Transverse colon (tissue), 4 donors: Measurements from ENCODE around the gene KCTD21.

ENCODE experiments used
- CTCF ChIP-seq, 5 experiments: fragments of 200-600 bp in 3 of 5; fragments of 450-650 bp in 2 of 5; sonication (generic) in 3 of 5; IDR thresholded peaks; 1 replicate in 2 of 5; 2 replicates in 3 of 5; pipeline ENCODE4 v1.5.1; 2016 to 2017; ENCODE audit warnings: antibody characterized with exemption in 5 of 5, inconsistent platforms in 3 of 5, mild to moderate bottlenecking in 2 of 5, moderate library complexity in 1 of 5
- EP300 ChIP-seq: sonication (generic); formaldehyde crosslinking; IDR thresholded peaks from one replicate; pipeline ENCODE4 v1.6.1; 2017; ENCODE audit warnings: antibody characterized with exemption, low read depth
- POLR2AphosphoS5 ChIP-seq, 3 donors: sonication (generic); formaldehyde crosslinking; IDR thresholded peaks; one replicate each; pipeline ENCODE4 v1.6.1; 2016; ENCODE audit warnings: antibody characterized with exemption in 3 of 3

- TF ChIP-seq CTCF (IDR thresholded peaks at IDR 0.05) (no peak), EP300 (no peak), POLR2AphosphoS5 (IDR thresholded peaks at IDR 0.05) (no peak)
Observed at GRCh38 chr11:78180751-78181150, 7.7 kb downstream of the KCTD21 start.
